ENCODE measurements around the gene PODNL1.

DNA sequence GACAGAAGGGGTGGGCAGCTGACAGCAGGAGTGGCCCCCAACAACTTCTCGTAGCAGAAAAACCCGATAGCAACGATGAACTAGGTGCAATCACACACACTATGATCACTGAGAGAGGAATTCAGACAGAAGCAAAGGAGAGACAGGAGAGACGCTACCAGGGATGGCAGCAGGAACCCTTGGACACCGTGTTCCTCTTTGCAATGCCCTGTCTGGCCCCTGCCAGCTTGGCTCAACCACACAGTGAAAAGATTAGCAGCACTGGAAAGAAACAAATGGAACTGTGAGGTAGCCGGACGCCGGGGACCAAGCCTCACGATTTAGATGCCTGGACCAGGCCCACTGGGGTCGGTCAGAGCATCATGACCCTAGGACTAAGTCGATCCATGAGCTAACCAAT lies 37.7 kb upstream of the PODNL1 start:
- TF ChIP-seq CTCF (IDR thresholded peaks at IDR 0.05; ENCODE audit: poor library complexity) (no peak), EZH2 (IDR thresholded peaks at IDR 0.05; ENCODE audit: borderline replicate concordance) (no peak), EZH2phosphoT487 (IDR thresholded peaks at IDR 0.05; ENCODE audit: low read depth, severe bottlenecking, unreplicated experiment) (no peak)
